GM23338 (cell line): ENCODE data around the gene KCNN3. TPM values are rescaled to one million over a fixed set of nuclear protein-coding genes. Genes with fewer than 3 reads are reported as not detected.

Experiments used
- ATAC-seq: fragments of 200-7000 bp; cut with Tn5 transposase; 3 replicates; pipeline ENCODE4 v1.9.1; 2020
- DNase-seq: peaks from one replicate; pipeline ENCODE4 v3.0.0-alpha.2; 2015; ENCODE audit warnings: low spot score
- H2AFZ ChIP-seq: fragments of 200-600 bp; sonication (generic); 2 replicates; pipeline ENCODE4 v1.8.0; 2016; ENCODE audit warnings: antibody characterized with exemption, mild to moderate bottlenecking, moderate library complexity
- H3F3A ChIP-seq: fragments of 200-600 bp; sonication (generic); replicated peaks from 2 replicates; pipeline ENCODE4 v1.8.0; 2017; ENCODE audit warnings: antibody characterized with exemption, mixed run types, low read depth
- H3K27ac ChIP-seq: fragments of 200-600 bp; sonication (generic); 2 replicates; pipeline ENCODE4 v1.6.1; 2016; ENCODE audit warnings: low read depth
- H3K27me3 ChIP-seq: fragments of 200-600 bp; sonication (generic); 2 replicates; pipeline ENCODE4 v1.8.0; 2016; ENCODE audit warnings: mild to moderate bottlenecking, mixed run types, moderate library complexity; ENCODE audit not compliant: insufficient read depth
- H3K36me3 ChIP-seq: fragments of 200-600 bp; sonication (generic); 2 replicates; pipeline ENCODE4 v1.8.0; 2016; ENCODE audit warnings: mild to moderate bottlenecking; ENCODE audit not compliant: insufficient read depth
- H3K4me1 ChIP-seq: fragments of 200-600 bp; sonication (generic); 2 replicates; pipeline ENCODE4 v1.8.0; 2016; ENCODE audit warnings: mild to moderate bottlenecking, moderate library complexity; ENCODE audit not compliant: insufficient read depth
- H3K4me2 ChIP-seq: fragments of 200-600 bp; sonication (generic); 2 replicates; pipeline ENCODE4 v1.7.1; 2017; ENCODE audit warnings: mixed run types
- H3K4me3 ChIP-seq: fragments of 200-600 bp; sonication (generic); 2 replicates; pipeline ENCODE4 v1.6.1; 2016; ENCODE audit warnings: mixed run types
- H3K79me2 ChIP-seq: fragments of 200-600 bp; sonication (generic); replicated peaks from 2 replicates; pipeline ENCODE4 v1.8.0; 2017; ENCODE audit warnings: mild to moderate bottlenecking; ENCODE audit not compliant: insufficient read depth
- H3K9me2 ChIP-seq: fragments of 200-600 bp; sonication (generic); 2 replicates; pipeline ENCODE4 v1.8.0; 2017; ENCODE audit not compliant: insufficient read depth
- H4K20me1 ChIP-seq: fragments of 200-600 bp; sonication (generic); replicated peaks from 2 replicates; pipeline ENCODE4 v1.8.0; 2017; ENCODE audit warnings: mild to moderate bottlenecking; ENCODE audit not compliant: insufficient read depth
- H3K27ac Mint-ChIP-seq: 2 replicates; pipeline ENCODE4 v1.8.0; 2020; ENCODE audit warnings: inconsistent platforms, mild to moderate bottlenecking, moderate library complexity, mixed read lengths
- H3K27me3 Mint-ChIP-seq: 3 replicates; pipeline ENCODE4 v1.8.0; 2022; ENCODE audit warnings: low read depth, mild to moderate bottlenecking, moderate library complexity, mixed read lengths, inconsistent platforms; ENCODE audit not compliant: insufficient read depth, poor library complexity
- H3K36me3 Mint-ChIP-seq: 3 replicates; pipeline ENCODE4 v1.8.0; 2021; ENCODE audit warnings: low read depth, mild to moderate bottlenecking, inconsistent platforms, moderate library complexity, mixed read lengths
- H3K4me1 Mint-ChIP-seq: 3 replicates; pipeline ENCODE4 v1.8.0; 2020; ENCODE audit warnings: mild to moderate bottlenecking, inconsistent platforms, mixed read lengths
- H3K4me3 Mint-ChIP-seq: 3 replicates; pipeline ENCODE4 v1.8.0; 2021; ENCODE audit warnings: moderate library complexity, mild to moderate bottlenecking, inconsistent platforms, mixed read lengths
- H3K9me3 Mint-ChIP-seq: 3 replicates; pipeline ENCODE4 v1.8.0; 2020; ENCODE audit warnings: moderate library complexity, mild to moderate bottlenecking, inconsistent platforms, mixed read lengths
- CREB1 ChIP-seq: fragments of 250-450 bp; sonication (Bioruptor Pico); IDR thresholded peaks from 2 replicates; pipeline ENCODE4 v1.5.0; 2020; ENCODE audit warnings: low read depth, mild to moderate bottlenecking, moderate library complexity
- EZH2 ChIP-seq: fragments of 200-600 bp; sonication (generic); IDR thresholded peaks from one replicate; pipeline ENCODE4 v1.8.0; 2017; ENCODE audit warnings: antibody characterized with exemption, mild to moderate bottlenecking, low read depth; ENCODE audit not compliant: unreplicated experiment
- EZH2phosphoT487 ChIP-seq: fragments of 200-600 bp; sonication (generic); IDR thresholded peaks from one replicate; pipeline ENCODE4 v1.8.1; 2018; ENCODE audit warnings: antibody characterized with exemption; ENCODE audit not compliant: unreplicated experiment
- JUNB ChIP-seq: IDR thresholded peaks from one replicate; pipeline ENCODE4 v1.6.1; 2016; ENCODE audit warnings: antibody characterized with exemption; ENCODE audit not compliant: unreplicated experiment
- NANOG ChIP-seq: IDR thresholded peaks from 2 replicates; pipeline ENCODE4 v1.6.1; 2016; ENCODE audit warnings: antibody characterized with exemption, borderline replicate concordance
- POLR2AphosphoS5 ChIP-seq: IDR thresholded peaks from 2 replicates; pipeline ENCODE4 v1.6.1; 2016; ENCODE audit warnings: antibody characterized with exemption, low read depth
- STAT1 ChIP-seq: IDR thresholded peaks from one replicate; pipeline ENCODE4 v1.6.1; 2016; ENCODE audit warnings: antibody characterized with exemption; ENCODE audit not compliant: unreplicated experiment
- ZNF114 ChIP-seq: fragments of 250-450 bp; sonication (Bioruptor Pico); IDR thresholded peaks from 2 replicates; pipeline ENCODE4 v1.5.0; 2020; ENCODE audit warnings: mild to moderate bottlenecking, moderate library complexity
- ZNF331 ChIP-seq: fragments of 250-450 bp; sonication (Bioruptor Pico); IDR thresholded peaks from 2 replicates; pipeline ENCODE4 v1.5.0; 2020; ENCODE audit warnings: low read depth, mild to moderate bottlenecking, moderate library complexity
- polyA plus RNA-seq: library from polyadenylated mRNA; unstranded; fragments of >200 nt; fragmentation: Nextera tagmentation; extraction: Ambion mirVana; gene quantifications from 2 replicates; pipeline ENCODE4 v1.2.1, GENCODE V29; 2016
- total RNA-seq: library from RNA; depleted of rRNA; stranded (reverse); fragments of >200 nt; shearing (Covaris generic); gene quantifications from 2 replicates; pipeline ENCODE4 v1.2.3, GENCODE V29; 2014
- TF ChIP-seq, protein P1 (sequence below): fragments of 250-450 bp; sonication (Bioruptor Pico); IDR thresholded peaks from 2 replicates; pipeline ENCODE4 v1.5.0; 2020; ENCODE audit warnings: mild to moderate bottlenecking, moderate library complexity
- TF ChIP-seq, protein P2 (sequence below), 2 experiments: fragments of 200-600 bp in 1 of 2; sonication (generic) in 1 of 2; conservative IDR thresholded peaks; 2 replicates each; pipeline versions ENCODE4 v1.5.1 to v1.6.1; 2016 to 2017; ENCODE audit warnings: antibody characterized with exemption in 2 of 2, low read depth in 2 of 2, mild to moderate bottlenecking in 2 of 2, moderate library complexity in 1 of 2
- TF ChIP-seq, protein P3 (sequence below): IDR thresholded peaks from one replicate; pipeline ENCODE4 v1.6.1; 2018; ENCODE audit warnings: antibody characterized with exemption; ENCODE audit not compliant: unreplicated experiment
- TF ChIP-seq, protein P4 (sequence below): IDR thresholded peaks from 2 replicates; pipeline ENCODE4 v1.6.1; 2016; ENCODE audit warnings: antibody characterized with exemption

The KCNN3 gene
- total and polyA plus RNA-seq, 2 experiments from 2014 or later, result 1.9 to 3.0 TPM

DNA sequence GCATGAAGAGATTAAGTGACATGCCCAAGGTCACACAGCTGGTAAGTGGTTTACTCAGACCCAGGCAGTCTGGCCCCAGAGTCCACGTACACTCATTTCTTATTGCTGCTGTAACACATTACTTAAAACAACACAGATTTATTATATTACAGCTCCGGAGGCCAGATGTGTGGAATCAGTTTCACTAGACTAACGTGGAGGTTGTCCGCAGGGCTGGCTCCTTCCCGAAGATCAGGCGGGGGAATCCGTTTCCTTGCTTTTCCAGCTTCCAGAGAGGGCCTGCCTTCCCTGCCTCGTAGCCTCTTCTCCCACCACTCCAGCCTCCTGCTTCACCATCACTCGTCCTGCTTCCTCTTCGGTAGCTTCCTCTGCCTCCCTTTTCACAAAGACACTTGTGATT lies 81.2 kb downstream of the KCNN3 start:
- no peaks in the 10 kb centered on the region for H3K79me2 ChIP-seq
- H3K27ac ChIP-seq, result no peak overlapping the region
- no peak for ATAC-seq
- Mint-ChIP-seq H3K4me3 (no peak overlapping the region), H3K4me1 (peaks cover 19% of the 10 kb centered on the region), H3K27ac (no peak overlapping the region), H3K9me3 (no peaks in the 10 kb centered on the region), H3K27me3 (peaks cover 17% of the 10 kb centered on the region), H3K36me3 (no peaks in the 10 kb centered on the region)
- no peaks in the 10 kb centered on the region for H3K9me2 ChIP-seq
- no peaks in the 10 kb centered on the region for H3F3A ChIP-seq
- no peak overlapping the region for H2AFZ ChIP-seq
- H4K20me1 ChIP-seq, result no peaks in the 10 kb centered on the region
- H3K4me3 ChIP-seq, result no peak overlapping the region
- no peak for DNase-seq
- no peaks in the 10 kb centered on the region for H3K27me3 ChIP-seq
- H3K4me1 ChIP-seq, result peaks cover 6% of the 10 kb centered on the region; the same call in 1 of the 2 replicates
- 0 out of 2 replicates have a peak overlapping the region, but pooled peaks have one; percentile 43 for H3K4me2 ChIP-seq
- no peaks in the 10 kb centered on the region for H3K36me3 ChIP-seq
- TF ChIP-seq JUNB (no peak), ZNF331 (CRISPR knock-in tag) (no peak), NANOG (no peak), EZH2 (no peak), EZH2phosphoT487 (no peak), POLR2AphosphoS5 (no peak), CREB1 (CRISPR knock-in tag) (no peak), ZNF114 (CRISPR knock-in tag) (no peak), STAT1 (no peak)
- TF ChIP-seq, protein P1, sequence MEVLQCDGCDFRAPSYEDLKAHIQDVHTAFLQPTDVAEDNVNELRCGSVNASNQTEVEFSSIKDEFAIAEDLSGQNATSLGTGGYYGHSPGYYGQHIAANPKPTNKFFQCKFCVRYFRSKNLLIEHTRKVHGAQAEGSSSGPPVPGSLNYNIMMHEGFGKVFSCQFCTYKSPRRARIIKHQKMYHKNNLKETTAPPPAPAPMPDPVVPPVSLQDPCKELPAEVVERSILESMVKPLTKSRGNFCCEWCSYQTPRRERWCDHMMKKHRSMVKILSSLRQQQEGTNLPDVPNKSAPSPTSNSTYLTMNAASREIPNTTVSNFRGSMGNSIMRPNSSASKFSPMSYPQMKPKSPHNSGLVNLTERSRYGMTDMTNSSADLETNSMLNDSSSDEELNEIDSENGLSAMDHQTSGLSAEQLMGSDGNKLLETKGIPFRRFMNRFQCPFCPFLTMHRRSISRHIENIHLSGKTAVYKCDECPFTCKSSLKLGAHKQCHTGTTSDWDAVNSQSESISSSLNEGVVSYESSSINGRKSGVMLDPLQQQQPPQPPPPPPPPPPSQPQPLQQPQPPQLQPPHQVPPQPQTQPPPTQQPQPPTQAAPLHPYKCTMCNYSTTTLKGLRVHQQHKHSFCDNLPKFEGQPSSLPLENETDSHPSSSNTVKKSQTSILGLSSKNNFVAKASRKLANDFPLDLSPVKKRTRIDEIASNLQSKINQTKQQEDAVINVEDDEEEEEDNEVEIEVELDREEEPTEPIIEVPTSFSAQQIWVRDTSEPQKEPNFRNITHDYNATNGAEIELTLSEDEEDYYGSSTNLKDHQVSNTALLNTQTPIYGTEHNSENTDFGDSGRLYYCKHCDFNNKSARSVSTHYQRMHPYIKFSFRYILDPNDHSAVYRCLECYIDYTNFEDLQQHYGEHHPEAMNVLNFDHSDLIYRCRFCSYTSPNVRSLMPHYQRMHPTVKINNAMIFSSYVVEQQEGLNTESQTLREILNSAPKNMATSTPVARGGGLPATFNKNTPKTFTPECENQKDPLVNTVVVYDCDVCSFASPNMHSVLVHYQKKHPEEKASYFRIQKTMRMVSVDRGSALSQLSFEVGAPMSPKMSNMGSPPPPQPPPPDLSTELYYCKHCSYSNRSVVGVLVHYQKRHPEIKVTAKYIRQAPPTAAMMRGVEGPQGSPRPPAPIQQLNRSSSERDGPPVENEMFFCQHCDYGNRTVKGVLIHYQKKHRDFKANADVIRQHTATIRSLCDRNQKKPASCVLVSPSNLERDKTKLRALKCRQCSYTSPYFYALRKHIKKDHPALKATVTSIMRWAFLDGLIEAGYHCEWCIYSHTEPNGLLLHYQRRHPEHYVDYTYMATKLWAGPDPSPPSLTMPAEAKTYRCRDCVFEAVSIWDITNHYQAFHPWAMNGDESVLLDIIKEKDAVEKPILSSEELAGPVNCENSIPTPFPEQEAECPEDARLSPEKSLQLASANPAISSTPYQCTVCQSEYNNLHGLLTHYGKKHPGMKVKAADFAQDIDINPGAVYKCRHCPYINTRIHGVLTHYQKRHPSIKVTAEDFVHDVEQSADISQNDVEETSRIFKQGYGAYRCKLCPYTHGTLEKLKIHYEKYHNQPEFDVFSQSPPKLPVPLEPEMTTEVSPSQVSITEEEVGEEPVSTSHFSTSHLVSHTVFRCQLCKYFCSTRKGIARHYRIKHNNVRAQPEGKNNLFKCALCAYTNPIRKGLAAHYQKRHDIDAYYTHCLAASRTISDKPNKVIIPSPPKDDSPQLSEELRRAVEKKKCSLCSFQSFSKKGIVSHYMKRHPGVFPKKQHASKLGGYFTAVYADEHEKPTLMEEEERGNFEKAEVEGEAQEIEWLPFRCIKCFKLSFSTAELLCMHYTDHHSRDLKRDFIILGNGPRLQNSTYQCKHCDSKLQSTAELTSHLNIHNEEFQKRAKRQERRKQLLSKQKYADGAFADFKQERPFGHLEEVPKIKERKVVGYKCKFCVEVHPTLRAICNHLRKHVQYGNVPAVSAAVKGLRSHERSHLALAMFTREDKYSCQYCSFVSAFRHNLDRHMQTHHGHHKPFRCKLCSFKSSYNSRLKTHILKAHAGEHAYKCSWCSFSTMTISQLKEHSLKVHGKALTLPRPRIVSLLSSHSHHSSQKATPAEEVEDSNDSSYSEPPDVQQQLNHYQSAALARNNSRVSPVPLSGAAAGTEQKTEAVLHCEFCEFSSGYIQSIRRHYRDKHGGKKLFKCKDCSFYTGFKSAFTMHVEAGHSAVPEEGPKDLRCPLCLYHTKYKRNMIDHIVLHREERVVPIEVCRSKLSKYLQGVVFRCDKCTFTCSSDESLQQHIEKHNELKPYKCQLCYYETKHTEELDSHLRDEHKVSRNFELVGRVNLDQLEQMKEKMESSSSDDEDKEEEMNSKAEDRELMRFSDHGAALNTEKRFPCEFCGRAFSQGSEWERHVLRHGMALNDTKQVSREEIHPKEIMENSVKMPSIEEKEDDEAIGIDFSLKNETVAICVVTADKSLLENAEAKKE (CRISPR knock-in tag), result no peak
- TF ChIP-seq, protein P2, sequence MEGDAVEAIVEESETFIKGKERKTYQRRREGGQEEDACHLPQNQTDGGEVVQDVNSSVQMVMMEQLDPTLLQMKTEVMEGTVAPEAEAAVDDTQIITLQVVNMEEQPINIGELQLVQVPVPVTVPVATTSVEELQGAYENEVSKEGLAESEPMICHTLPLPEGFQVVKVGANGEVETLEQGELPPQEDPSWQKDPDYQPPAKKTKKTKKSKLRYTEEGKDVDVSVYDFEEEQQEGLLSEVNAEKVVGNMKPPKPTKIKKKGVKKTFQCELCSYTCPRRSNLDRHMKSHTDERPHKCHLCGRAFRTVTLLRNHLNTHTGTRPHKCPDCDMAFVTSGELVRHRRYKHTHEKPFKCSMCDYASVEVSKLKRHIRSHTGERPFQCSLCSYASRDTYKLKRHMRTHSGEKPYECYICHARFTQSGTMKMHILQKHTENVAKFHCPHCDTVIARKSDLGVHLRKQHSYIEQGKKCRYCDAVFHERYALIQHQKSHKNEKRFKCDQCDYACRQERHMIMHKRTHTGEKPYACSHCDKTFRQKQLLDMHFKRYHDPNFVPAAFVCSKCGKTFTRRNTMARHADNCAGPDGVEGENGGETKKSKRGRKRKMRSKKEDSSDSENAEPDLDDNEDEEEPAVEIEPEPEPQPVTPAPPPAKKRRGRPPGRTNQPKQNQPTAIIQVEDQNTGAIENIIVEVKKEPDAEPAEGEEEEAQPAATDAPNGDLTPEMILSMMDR (conservative IDR thresholded peaks at IDR 0.05; ENCODE audit: low read depth in 2 of 2), result no peak
- TF ChIP-seq, protein P3, sequence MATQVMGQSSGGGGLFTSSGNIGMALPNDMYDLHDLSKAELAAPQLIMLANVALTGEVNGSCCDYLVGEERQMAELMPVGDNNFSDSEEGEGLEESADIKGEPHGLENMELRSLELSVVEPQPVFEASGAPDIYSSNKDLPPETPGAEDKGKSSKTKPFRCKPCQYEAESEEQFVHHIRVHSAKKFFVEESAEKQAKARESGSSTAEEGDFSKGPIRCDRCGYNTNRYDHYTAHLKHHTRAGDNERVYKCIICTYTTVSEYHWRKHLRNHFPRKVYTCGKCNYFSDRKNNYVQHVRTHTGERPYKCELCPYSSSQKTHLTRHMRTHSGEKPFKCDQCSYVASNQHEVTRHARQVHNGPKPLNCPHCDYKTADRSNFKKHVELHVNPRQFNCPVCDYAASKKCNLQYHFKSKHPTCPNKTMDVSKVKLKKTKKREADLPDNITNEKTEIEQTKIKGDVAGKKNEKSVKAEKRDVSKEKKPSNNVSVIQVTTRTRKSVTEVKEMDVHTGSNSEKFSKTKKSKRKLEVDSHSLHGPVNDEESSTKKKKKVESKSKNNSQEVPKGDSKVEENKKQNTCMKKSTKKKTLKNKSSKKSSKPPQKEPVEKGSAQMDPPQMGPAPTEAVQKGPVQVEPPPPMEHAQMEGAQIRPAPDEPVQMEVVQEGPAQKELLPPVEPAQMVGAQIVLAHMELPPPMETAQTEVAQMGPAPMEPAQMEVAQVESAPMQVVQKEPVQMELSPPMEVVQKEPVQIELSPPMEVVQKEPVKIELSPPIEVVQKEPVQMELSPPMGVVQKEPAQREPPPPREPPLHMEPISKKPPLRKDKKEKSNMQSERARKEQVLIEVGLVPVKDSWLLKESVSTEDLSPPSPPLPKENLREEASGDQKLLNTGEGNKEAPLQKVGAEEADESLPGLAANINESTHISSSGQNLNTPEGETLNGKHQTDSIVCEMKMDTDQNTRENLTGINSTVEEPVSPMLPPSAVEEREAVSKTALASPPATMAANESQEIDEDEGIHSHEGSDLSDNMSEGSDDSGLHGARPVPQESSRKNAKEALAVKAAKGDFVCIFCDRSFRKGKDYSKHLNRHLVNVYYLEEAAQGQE, result no peak
- TF ChIP-seq, protein P4, sequence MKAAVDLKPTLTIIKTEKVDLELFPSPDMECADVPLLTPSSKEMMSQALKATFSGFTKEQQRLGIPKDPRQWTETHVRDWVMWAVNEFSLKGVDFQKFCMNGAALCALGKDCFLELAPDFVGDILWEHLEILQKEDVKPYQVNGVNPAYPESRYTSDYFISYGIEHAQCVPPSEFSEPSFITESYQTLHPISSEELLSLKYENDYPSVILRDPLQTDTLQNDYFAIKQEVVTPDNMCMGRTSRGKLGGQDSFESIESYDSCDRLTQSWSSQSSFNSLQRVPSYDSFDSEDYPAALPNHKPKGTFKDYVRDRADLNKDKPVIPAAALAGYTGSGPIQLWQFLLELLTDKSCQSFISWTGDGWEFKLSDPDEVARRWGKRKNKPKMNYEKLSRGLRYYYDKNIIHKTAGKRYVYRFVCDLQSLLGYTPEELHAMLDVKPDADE, result no peak
